Right cardiac atrium (tissue), 5 donors: Measurements from ENCODE around the gene USH2A. TPM values are rescaled to one million over a fixed set of nuclear protein-coding genes. Genes with fewer than 3 reads are reported as not detected.

Experiments used
- ATAC-seq, 2 donors: fragments of 200-7000 bp; cut with Tn5 transposase; one replicate each; pipeline versions ENCODE4 v1.8.0 to v1.9.1; 2020; ENCODE audit warnings: moderate library complexity in 2 of 2, mild to moderate bottlenecking in 1 of 2
- DNase-seq, 3 donors: peaks; one replicate each; pipeline ENCODE4 v3.0.0-alpha.2; 2020
- H3K27ac ChIP-seq: one replicate; pipeline ENCODE4 v1.5.1; 2013; ENCODE audit warnings: mild to moderate bottlenecking, low read length, control low read depth, moderate library complexity
- H3K27me3 ChIP-seq: one replicate; pipeline ENCODE4 v1.6.1; 2013; ENCODE audit not compliant: control insufficient read depth, insufficient read depth
- H3K4me1 ChIP-seq: one replicate; pipeline ENCODE4 v1.6.1; 2013; ENCODE audit warnings: low read length; ENCODE audit not compliant: control insufficient read depth, insufficient read depth
- H3K4me3 ChIP-seq: one replicate; pipeline ENCODE4 v1.5.1; 2013; ENCODE audit warnings: low read length, control low read depth
- H3K9me3 ChIP-seq: one replicate; pipeline ENCODE4 v1.6.1; 2013; ENCODE audit warnings: low read length; ENCODE audit not compliant: control insufficient read depth
- WGBS: extraction: QIAGEN DNeasy Blood & Tissue Kit; methylation state at CpG from one replicate; pipeline ENCODE4 v1.1.7; 2013; 5-methylcytosine and 5-hydroxymethylcytosine counted together
- intact Hi-C, 4 donors: fragments of 100-400 bp; cut with DNase I; formaldehyde crosslinking; loops; one replicate each; pipeline versions ENCODE4 v1.11.0 to v1.14.0; 2022 to 2023
- polyA plus RNA-seq: library from polyadenylated mRNA; stranded (reverse); fragments of 200-250 nt; gene quantifications from one replicate; pipeline ENCODE4 v1.2.3, GENCODE V29; 2013
- total RNA-seq, 4 donors: library from RNA; stranded (reverse); fragmentation: NEBNext Ultra II Directional; extraction: Animal tissue kit (Norgen Biotek cat#: 25700); gene quantifications; one replicate each; pipeline ENCODE4 v1.2.1, GENCODE V29; 2021
- donor health status: healthy with polysubstance abuse.
- donor health status: DM: no; HTN: yes; CAD: no.
- donor health status: DM: no; HTN: no; CAD: no.
- donor health status: DM: no; HTN: yes; CAD: no; lungs with severe emphysema.
- donor health status: DM: yes; HTN: yes; CAD: no.

USH2A gene
- total and polyA plus RNA-seq, 5 donors: 0.29 to 4.8 (median 3.5) TPM

DNA sequence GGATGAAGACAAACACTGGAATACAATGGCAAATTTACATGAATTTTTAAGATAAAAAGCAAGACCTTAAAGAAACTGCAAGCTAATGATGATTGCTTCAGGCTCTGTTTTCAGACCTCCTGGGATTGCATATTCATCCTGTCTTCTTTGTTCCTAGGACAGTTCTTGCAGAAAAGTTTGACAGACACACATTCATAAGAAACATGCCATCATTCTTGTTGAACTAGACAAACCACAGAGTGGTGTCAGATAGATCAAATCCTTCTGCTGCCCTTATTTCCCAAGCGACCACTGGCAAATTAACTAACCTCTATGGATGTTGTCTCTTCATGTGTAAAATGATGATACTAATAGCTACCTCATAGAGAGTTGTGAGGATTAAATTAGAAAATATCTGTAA, 674.8 kb downstream of the USH2A start:
- H3K27me3 ChIP-seq: no peaks in the 10 kb centered on the region
- no peaks in the 10 kb centered on the region for H3K4me1 ChIP-seq
- ATAC-seq (no peak), DNase-seq (no peak)
- no peak overlapping the region for H3K27ac ChIP-seq
- intact Hi-C loops: no loop called here
- 75% methylated on average over 1 of the region's 1 CpG for WGBS
- H3K4me3 ChIP-seq: no peak overlapping the region
- H3K9me3 ChIP-seq: no peaks in the 10 kb centered on the region

DNA sequence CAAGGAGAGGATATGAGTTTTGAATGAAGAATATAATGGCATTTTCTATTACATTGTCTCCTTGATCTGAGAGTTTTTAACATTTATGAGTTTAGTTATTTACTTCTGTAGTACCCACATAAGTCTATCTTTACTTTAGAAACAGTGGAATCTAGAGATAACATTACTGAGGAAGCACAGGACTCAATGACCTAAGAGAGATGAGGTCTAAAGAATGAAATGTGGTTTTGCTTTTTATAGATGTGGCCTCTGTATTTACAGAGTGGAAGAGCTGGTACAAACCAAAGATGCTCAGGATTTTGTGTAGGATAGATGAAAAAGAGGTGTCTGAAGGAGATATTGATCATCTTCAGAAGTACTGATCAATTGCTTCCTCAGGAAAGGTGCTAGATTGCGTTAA, 678.8 kb downstream of the USH2A start:
- 76% methylated on average over 1 of the region's 1 CpG for WGBS
- intact Hi-C loops: no loop called here
- ATAC-seq (no peak), DNase-seq (no peak)
- Histone ChIP-seq H3K27ac (no peak overlapping the region), H3K4me3 (no peak overlapping the region), H3K4me1 (no peaks in the 10 kb centered on the region), H3K27me3 (no peaks in the 10 kb centered on the region), H3K9me3 (no peaks in the 10 kb centered on the region)

DNA sequence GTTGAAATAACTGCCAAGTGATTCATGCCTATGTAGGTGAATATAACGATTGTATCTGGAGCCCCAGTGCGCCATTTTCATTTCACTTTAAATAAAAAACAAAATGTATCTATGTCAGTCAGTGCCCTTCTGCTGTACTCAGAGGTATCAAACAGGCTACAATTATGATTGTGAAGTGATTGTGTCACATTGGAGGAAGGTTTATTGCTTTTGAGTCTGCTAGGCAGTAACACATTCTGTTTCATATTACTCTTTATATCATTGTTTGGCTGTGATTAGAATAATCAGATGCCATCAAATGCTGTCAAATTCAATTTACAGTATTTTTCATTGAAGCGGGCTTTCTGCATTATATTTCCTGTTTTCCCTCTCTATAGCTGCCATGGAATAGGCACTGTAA, 684.2 kb downstream of the USH2A start:
- 86% methylated on average over 3 of the region's 3 CpGs for WGBS

DNA sequence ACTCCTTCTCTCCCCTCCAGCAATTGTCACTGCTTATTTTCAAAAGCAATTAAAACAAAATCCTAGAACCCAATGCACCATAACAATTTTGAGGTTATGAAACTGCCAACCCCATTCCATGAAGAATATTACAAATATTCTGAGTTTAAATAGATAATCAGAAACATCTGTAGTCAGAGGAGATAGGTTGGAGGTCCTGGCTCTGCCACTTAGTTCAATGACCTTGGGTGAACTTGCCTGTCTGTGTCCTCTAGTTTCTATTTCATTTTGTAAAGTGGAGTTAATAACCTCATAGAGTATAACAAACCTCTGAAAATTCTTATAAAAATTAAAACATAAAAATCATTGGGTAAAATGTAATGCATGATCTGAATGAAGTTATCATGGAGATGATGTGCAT, 691.5 kb downstream of the USH2A start:
- intact Hi-C loops: no loop called here

More for the DNA sequence above, 684.2 kb downstream of the USH2A start:
- intact Hi-C loops: no loop called here
- Histone ChIP-seq H3K4me1 (no peaks in the 10 kb centered on the region), H3K9me3 (no peaks in the 10 kb centered on the region), H3K27ac (no peak overlapping the region), H3K27me3 (no peaks in the 10 kb centered on the region), H3K4me3 (no peak overlapping the region)
- DNase-seq: no peak
- ATAC-seq: no peak

DNA sequence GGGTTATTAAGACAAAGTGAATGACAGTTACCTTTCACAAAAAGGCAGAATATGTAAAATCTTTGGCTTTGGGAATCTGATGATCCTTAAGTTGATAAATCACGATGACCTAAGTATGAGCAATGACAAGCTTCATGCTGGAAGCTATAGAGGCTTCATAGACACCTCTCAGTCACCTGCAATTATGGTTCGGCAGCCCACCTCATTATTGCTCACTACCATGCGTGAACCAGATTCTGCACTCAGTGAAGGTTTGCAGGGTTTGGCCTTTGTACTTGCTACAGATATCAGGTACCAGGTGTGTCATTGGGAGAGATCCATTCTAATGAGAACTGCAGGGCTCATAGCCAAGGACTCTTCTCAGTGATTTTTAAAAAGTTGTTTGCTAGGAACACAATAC, 692.6 kb downstream of the USH2A start:
- Histone ChIP-seq H3K4me1 (no peaks in the 10 kb centered on the region), H3K4me3 (no peak overlapping the region), H3K27me3 (no peaks in the 10 kb centered on the region), H3K9me3 (no peaks in the 10 kb centered on the region), H3K27ac (no peak overlapping the region)
- 87% methylated on average over 3 of the region's 3 CpGs for WGBS
- intact Hi-C loops: no loop called here
- DNase-seq (no peak), ATAC-seq (no peak)

More for the DNA sequence above, 691.5 kb downstream of the USH2A start:
- Histone ChIP-seq H3K4me1 (no peaks in the 10 kb centered on the region), H3K27me3 (no peaks in the 10 kb centered on the region), H3K27ac (no peak overlapping the region), H3K9me3 (no peaks in the 10 kb centered on the region), H3K4me3 (no peak overlapping the region)
- ATAC-seq: no peak
- no peak for DNase-seq

- no peak overlapping the region for H3K4me3 ChIP-seq
- H3K4me1 ChIP-seq: no peaks in the 10 kb centered on the region
- no peaks in the 10 kb centered on the region for H3K27me3 ChIP-seq
- DNase-seq: no peak
- intact Hi-C loops: no loop called here
- H3K27ac ChIP-seq: no peak overlapping the region
- no peaks in the 10 kb centered on the region for H3K9me3 ChIP-seq
- WGBS: 51% methylated on average over 3 of the region's 3 CpGs
- no peak for ATAC-seq
Observed at GRCh38 chr1:215728169-215728568, 695.1 kb downstream of the USH2A start.

- H3K9me3 ChIP-seq: no peaks in the 10 kb centered on the region
- no peak overlapping the region for H3K4me3 ChIP-seq
- intact Hi-C loops: no loop called here
- H3K4me1 ChIP-seq: no peaks in the 10 kb centered on the region
- no peaks in the 10 kb centered on the region for H3K27me3 ChIP-seq
- no peak for DNase-seq
- no peak overlapping the region for H3K27ac ChIP-seq
- no peak for ATAC-seq
Observed at GRCh38 chr1:215720126-215720525, 703.1 kb downstream of the USH2A start.

GRCh38 chr1:215719552-215719951, 703.7 kb downstream of the USH2A start:
- H3K4me3 ChIP-seq: no peak overlapping the region
- intact Hi-C loops: no loop called here
- no peaks in the 10 kb centered on the region for H3K27me3 ChIP-seq
- ATAC-seq (no peak), DNase-seq (no peak)
- no peaks in the 10 kb centered on the region for H3K4me1 ChIP-seq
- H3K9me3 ChIP-seq: no peaks in the 10 kb centered on the region
- no peak overlapping the region for H3K27ac ChIP-seq

DNA sequence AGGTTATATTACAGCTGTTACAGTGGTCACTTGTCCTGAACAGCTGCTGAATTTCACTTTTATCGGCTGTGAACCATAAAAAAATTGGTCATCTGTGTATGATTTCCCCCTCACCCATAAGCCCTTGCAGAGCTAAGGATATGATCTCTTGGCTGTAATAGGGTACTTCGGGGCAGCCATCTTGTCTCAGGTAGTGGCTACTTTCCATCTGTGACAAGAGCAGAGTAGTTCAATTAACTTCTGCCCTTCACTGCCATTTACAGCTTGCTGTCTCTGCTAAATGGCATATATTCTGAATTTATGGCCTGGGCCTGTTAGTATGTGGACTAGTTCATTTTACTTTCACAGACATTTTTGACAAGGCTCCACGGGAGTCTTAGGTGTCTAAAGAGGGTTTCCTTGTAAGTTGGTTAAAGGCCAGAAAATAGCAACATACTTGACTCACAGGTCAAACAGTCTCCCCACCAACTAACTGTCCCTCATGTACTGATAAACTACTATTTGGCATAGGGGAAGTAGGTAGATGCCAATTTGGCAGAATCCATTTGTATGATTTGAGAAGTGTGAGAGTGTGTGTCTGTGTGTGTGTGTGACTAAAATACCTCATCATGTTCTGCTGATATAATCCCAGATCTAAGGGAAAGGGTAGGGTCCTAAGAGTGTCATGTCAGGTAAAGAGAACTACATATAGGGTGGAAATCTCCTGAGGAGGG, 704.5 kb downstream of the USH2A start:
- Histone ChIP-seq H3K27me3 (no peaks in the 10 kb centered on the region), H3K4me3 (no peak overlapping the region), H3K27ac (no peak overlapping the region), H3K9me3 (no peaks in the 10 kb centered on the region), H3K4me1 (no peaks in the 10 kb centered on the region)
- WGBS: 32% methylated on average over 3 of the region's 3 CpGs
- intact Hi-C loops: no loop called here
- peak; percentile 16 to 51 for ATAC-seq
- no peak for DNase-seq

- ATAC-seq: no peak
- no peaks in the 10 kb centered on the region for H3K9me3 ChIP-seq
- H3K27ac ChIP-seq: no peak overlapping the region
- DNase-seq: no peak
- intact Hi-C loops: no loop called here
- 81% methylated on average over 4 of the region's 4 CpGs for WGBS
- no peak overlapping the region for H3K4me3 ChIP-seq
- H3K27me3 ChIP-seq: no peaks in the 10 kb centered on the region
- no peaks in the 10 kb centered on the region for H3K4me1 ChIP-seq
Observed at GRCh38 chr1:215717677-215718426, 705.4 kb downstream of the USH2A start.

- Histone ChIP-seq H3K9me3 (no peaks in the 10 kb centered on the region), H3K4me1 (no peaks in the 10 kb centered on the region), H3K27me3 (no peaks in the 10 kb centered on the region), H3K4me3 (no peak overlapping the region), H3K27ac (no peak overlapping the region)
- ATAC-seq: no peak
- 77% methylated on average over 4 of the region's 4 CpGs for WGBS
- intact Hi-C loops: no loop called here
- no peak for DNase-seq
Observed at GRCh38 chr1:215710899-215711225, 712.4 kb downstream of the USH2A start.
